GM12878 (cell line): ENCODE data around the gene TELO2. TPM values are rescaled to one million over a fixed set of nuclear protein-coding genes. Genes with fewer than 3 reads are reported as not detected.

Experiments
- BCL11A ChIP-seq: IDR thresholded peaks from 2 replicates; pipeline ENCODE4 v1.6.1; 2011; ENCODE audit warnings: low read depth, low read length
- BCLAF1 ChIP-seq: fragments of 450-650 bp; IDR thresholded peaks from 2 replicates; pipeline ENCODE4 v1.6.1; 2017; ENCODE audit warnings: antibody characterized with exemption, mild to moderate bottlenecking, moderate library complexity
- CHD2 ChIP-seq: IDR thresholded peaks from 2 replicates; pipeline ENCODE4 v1.6.1; 2011; ENCODE audit warnings: low read depth, low read length, improper control_type of control experiment, borderline replicate concordance
- CREM ChIP-seq: IDR thresholded peaks from 2 replicates; pipeline ENCODE4 v1.6.1; 2014; ENCODE audit warnings: antibody characterized with exemption, low read depth
- ELK1 ChIP-seq: IDR thresholded peaks from 2 replicates; pipeline ENCODE4 v1.6.1; 2012; ENCODE audit warnings: low read depth, low read length, improper control_type of control experiment
- FOXM1 ChIP-seq: IDR thresholded peaks from 2 replicates; pipeline ENCODE4 v1.6.1; 2012; ENCODE audit warnings: low read depth, mild to moderate bottlenecking, inconsistent platforms, low read length, moderate library complexity
- GATAD2B ChIP-seq: fragments of 450-650 bp; conservative IDR thresholded peaks from 2 replicates; pipeline ENCODE4 v1.6.1; 2017; ENCODE audit warnings: low read depth, mild to moderate bottlenecking, moderate library complexity
- HCFC1 ChIP-seq: fragments of 150-350 bp; IDR thresholded peaks from 2 replicates; pipeline ENCODE4 v1.6.1; 2014; ENCODE audit warnings: low read length
- IKZF2 ChIP-seq, 2 experiments: fragments of 450-650 bp; IDR thresholded peaks; 2 replicates each; pipeline ENCODE4 v1.6.1; 2017; ENCODE audit warnings: mild to moderate bottlenecking in 2 of 2, moderate library complexity in 2 of 2
- KDM1A ChIP-seq: fragments of 200-600 bp; sonication (generic); IDR thresholded peaks from 2 replicates; pipeline ENCODE4 v1.6.1; 2016; ENCODE audit warnings: borderline replicate concordance
- KLF5 ChIP-seq: fragments of 450-650 bp; IDR thresholded peaks from 2 replicates; pipeline ENCODE4 v1.6.1; 2014; ENCODE audit warnings: mild to moderate bottlenecking; ENCODE audit not compliant: partially characterized antibody
- RAD21 ChIP-seq: IDR thresholded peaks from 2 replicates; pipeline ENCODE4 v1.6.1; 2011; ENCODE audit warnings: mild to moderate bottlenecking, low read depth, low read length, moderate library complexity; ENCODE audit not compliant: insufficient read depth
- RBBP5 ChIP-seq: fragments of 200-600 bp; sonication (generic); conservative IDR thresholded peaks from 2 replicates; pipeline ENCODE4 v1.6.1; 2016
- SP1 ChIP-seq: IDR thresholded peaks from one replicate; pipeline ENCODE4 v1.6.1; 2011; ENCODE audit warnings: low read depth, low read length
- SPI1 ChIP-seq: IDR thresholded peaks from 2 replicates; pipeline ENCODE4 v1.6.1; 2011; ENCODE audit warnings: low read depth, mild to moderate bottlenecking, low read length, moderate library complexity, borderline replicate concordance; ENCODE audit not compliant: insufficient read depth
- SUPT20H ChIP-seq: IDR thresholded peaks from 2 replicates; pipeline ENCODE4 v1.6.1; 2011; ENCODE audit warnings: low read depth, mild to moderate bottlenecking, low read length, moderate library complexity, borderline replicate concordance; ENCODE audit not compliant: control insufficient read depth
- WRNIP1 ChIP-seq: IDR thresholded peaks from 2 replicates; pipeline ENCODE4 v1.6.1; 2011; ENCODE audit warnings: low read depth, low read length, improper control_type of control experiment, borderline replicate concordance
- YY1 ChIP-seq: IDR thresholded peaks from 2 replicates; pipeline ENCODE4 v1.6.1; 2011; ENCODE audit warnings: low read depth, mild to moderate bottlenecking, low read length
- ZBTB4 ChIP-seq: fragments of 450-650 bp; formaldehyde crosslinking; IDR thresholded peaks from 2 replicates; pipeline ENCODE4 v1.4.0; 2022; ENCODE audit warnings: mild to moderate bottlenecking, moderate library complexity
- ZNF24 ChIP-seq: fragments of 450-650 bp; IDR thresholded peaks from 2 replicates; pipeline ENCODE4 v1.6.1; 2017; ENCODE audit warnings: antibody characterized with exemption, mild to moderate bottlenecking
- ZNF384 ChIP-seq: IDR thresholded peaks from 2 replicates; pipeline ENCODE4 v1.6.1; 2012; ENCODE audit warnings: low read depth, mild to moderate bottlenecking, low read length, improper control_type of control experiment, borderline replicate concordance
- polyA plus RNA-seq, 11 experiments: library from polyadenylated mRNA; depleted of rRNA in 4 of 11; unstranded in 6 of 11; stranded (reverse) in 5 of 11; fragments of >200 nt; fragmentation: Nextera tagmentation in 4 of 11; fragmentation: Illumina TruSeq in 1 of 11; extraction: Ambion mirVana in 4 of 11; extraction: Trizol in 1 of 11; gene quantifications; 1 replicate in 1 of 11; 2 replicates in 10 of 11; pipeline versions ENCODE4 v1.2.1 to v1.2.3, GENCODE V29; 2011 to 2016; ENCODE audit warnings: inconsistent platforms in 2 of 11, missing spikeins in 2 of 11, low read depth in 1 of 11
- total RNA-seq, 4 experiments: library from RNA; depleted of rRNA in 3 of 4; stranded (reverse); fragments of >200 nt in 3 of 4; fragmentation: Illumina TruSeq in 1 of 4; extraction: Trizol in 1 of 4; gene quantifications; 2 replicates each; pipeline versions ENCODE4 v1.2.1 to v1.2.3, GENCODE V29; 2013 to 2021
- TF ChIP-seq, protein P1 (sequence below): fragments of 450-650 bp; IDR thresholded peaks from 2 replicates; pipeline ENCODE4 v1.6.1; 2018; ENCODE audit warnings: borderline replicate concordance, mild to moderate bottlenecking; ENCODE audit not compliant: partially characterized antibody

Gene TELO2
- total and polyA plus RNA-seq, 10 of the 15 experiments (the other 5 are each of a cell fraction or from before 2014, with no cell fraction given): 0.55 to 72.8 (median 18.6) TPM

DNA sequence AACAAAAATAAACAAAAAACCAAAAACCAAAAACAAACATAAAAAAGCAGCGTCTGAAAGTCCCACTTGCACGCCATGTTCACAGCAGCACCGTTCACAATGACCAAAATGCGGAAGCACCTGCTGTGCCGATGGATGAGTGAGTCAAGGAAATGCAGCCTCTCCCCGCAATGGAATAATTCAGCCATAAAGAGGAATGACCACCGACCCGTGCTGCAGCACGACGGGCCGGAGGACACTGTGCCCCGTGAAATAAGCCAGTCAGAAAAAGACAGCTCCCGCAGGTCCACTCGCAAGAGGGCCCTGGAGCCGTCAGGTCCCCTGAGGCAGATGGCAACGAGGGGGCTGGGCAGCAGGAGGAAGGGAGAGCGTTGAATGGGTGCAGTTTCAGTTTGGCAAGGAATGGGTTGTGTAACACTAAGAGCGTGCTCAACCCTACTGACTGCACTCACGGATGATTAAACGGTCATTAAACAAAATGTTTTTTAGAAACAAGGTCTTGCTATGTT lies 23.4 kb upstream of the TELO2 start (continued):
- TF ChIP-seq WRNIP1 (no peak), CHD2 (0 out of 2 replicates have a peak, but pooled peaks have one; percentile 59), ZNF24 (no peak), YY1 (peak; percentile 65; the same call in 1 of the 2 replicates), RAD21 (no peak), FOXM1 (no peak), SP1 (no peak), SPI1 (no peak), ZBTB4 (CRISPR knock-in tag) (no peak), SUPT20H (no peak), GATAD2B (peak; percentile 58; the same call in 1 of the 2 replicates), IKZF2 (IDR thresholded peaks at IDR 0.05) (peak; percentile 41 to 57; a peak in 3 of 4 replicates), HCFC1 (no peak), RBBP5 (no peak), ELK1 (no peak), BCL11A (no peak), KLF5 (no peak), BCLAF1 (no peak), KDM1A (no peak), ZNF384 (no peak), CREM (peak; percentile 36; the same call in 1 of the 2 replicates)
- TF ChIP-seq, protein P1, sequence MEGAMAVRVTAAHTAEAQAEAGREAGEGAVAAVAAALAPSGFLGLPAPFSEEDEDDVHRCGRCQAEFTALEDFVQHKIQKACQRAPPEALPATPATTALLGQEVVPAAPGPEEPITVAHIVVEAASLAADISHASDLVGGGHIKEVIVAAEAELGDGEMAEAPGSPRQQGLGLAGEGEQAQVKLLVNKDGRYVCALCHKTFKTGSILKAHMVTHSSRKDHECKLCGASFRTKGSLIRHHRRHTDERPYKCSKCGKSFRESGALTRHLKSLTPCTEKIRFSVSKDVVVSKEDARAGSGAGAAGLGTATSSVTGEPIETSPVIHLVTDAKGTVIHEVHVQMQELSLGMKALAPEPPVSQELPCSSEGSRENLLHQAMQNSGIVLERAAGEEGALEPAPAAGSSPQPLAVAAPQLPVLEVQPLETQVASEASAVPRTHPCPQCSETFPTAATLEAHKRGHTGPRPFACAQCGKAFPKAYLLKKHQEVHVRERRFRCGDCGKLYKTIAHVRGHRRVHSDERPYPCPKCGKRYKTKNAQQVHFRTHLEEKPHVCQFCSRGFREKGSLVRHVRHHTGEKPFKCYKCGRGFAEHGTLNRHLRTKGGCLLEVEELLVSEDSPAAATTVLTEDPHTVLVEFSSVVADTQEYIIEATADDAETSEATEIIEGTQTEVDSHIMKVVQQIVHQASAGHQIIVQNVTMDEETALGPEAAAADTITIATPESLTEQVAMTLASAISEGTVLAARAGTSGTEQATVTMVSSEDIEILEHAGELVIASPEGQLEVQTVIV: no peak
